Stomach (tissue), 4 donors: ENCODE data around the gene ATP2A3.

Source experiments
- EP300 ChIP-seq: sonication (generic); formaldehyde crosslinking; IDR thresholded peaks from one replicate; pipeline ENCODE4 v1.6.1; 2017; ENCODE audit warnings: antibody characterized with exemption
- POLR2A ChIP-seq, 4 donors: fragments of 450-650 bp; IDR thresholded peaks; one replicate each; pipeline ENCODE4 v1.6.1; 2016; ENCODE audit warnings: antibody characterized with exemption in 4 of 4, control low read depth in 2 of 4, mild to moderate bottlenecking in 1 of 4, moderate library complexity in 1 of 4
- POLR2AphosphoS5 ChIP-seq, 3 donors: sonication (generic); formaldehyde crosslinking; IDR thresholded peaks; one replicate each; pipeline ENCODE4 v1.6.1; 2016; ENCODE audit warnings: antibody characterized with exemption in 3 of 3
- TF ChIP-seq, protein P1 (sequence below), 7 experiments: fragments of 450-650 bp in 4 of 7; fragments of 200-600 bp in 3 of 7; sonication (generic) in 3 of 7; IDR thresholded peaks; one replicate each; pipeline ENCODE4 v1.5.1; 2016 to 2019; ENCODE audit warnings: antibody characterized with exemption in 7 of 7, control low read depth in 2 of 7, mild to moderate bottlenecking in 1 of 7

DNA sequence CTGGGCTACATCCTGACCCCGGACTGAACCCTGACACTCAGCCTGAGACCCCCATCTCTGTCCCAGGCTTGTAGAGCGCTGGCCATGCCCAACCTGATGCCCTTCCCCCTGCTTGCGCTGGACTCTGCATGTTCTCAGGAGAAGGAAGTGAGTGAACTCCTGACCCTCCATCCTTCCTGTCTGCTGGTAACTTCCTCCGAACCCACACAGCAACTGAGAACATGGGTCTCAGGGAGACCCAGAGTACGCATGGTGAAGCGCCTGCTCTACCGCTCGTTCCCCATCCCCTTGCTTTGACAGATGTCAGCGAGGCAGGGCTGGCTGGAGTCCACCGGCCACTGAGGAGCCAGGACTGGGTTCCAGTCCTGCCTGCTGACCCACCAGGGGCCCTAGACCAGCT, 77.5 kb downstream of the ATP2A3 start:
- TF ChIP-seq POLR2A (IDR thresholded peaks at IDR 0.05): no peak
- TF ChIP-seq, protein P1, sequence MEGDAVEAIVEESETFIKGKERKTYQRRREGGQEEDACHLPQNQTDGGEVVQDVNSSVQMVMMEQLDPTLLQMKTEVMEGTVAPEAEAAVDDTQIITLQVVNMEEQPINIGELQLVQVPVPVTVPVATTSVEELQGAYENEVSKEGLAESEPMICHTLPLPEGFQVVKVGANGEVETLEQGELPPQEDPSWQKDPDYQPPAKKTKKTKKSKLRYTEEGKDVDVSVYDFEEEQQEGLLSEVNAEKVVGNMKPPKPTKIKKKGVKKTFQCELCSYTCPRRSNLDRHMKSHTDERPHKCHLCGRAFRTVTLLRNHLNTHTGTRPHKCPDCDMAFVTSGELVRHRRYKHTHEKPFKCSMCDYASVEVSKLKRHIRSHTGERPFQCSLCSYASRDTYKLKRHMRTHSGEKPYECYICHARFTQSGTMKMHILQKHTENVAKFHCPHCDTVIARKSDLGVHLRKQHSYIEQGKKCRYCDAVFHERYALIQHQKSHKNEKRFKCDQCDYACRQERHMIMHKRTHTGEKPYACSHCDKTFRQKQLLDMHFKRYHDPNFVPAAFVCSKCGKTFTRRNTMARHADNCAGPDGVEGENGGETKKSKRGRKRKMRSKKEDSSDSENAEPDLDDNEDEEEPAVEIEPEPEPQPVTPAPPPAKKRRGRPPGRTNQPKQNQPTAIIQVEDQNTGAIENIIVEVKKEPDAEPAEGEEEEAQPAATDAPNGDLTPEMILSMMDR (IDR thresholded peaks at IDR 0.05): no peak
- TF ChIP-seq POLR2AphosphoS5 (IDR thresholded peaks at IDR 0.05): peak in 2 of 3 donors; percentile 26 to 53
- no peak for TF ChIP-seq EP300
